ENCODE results near the gene FAT1.

GRCh38 chr4:186758929-186759682 lies 35.5 kb upstream of the FAT1 start:
- TF ChIP-seq, protein P1, sequence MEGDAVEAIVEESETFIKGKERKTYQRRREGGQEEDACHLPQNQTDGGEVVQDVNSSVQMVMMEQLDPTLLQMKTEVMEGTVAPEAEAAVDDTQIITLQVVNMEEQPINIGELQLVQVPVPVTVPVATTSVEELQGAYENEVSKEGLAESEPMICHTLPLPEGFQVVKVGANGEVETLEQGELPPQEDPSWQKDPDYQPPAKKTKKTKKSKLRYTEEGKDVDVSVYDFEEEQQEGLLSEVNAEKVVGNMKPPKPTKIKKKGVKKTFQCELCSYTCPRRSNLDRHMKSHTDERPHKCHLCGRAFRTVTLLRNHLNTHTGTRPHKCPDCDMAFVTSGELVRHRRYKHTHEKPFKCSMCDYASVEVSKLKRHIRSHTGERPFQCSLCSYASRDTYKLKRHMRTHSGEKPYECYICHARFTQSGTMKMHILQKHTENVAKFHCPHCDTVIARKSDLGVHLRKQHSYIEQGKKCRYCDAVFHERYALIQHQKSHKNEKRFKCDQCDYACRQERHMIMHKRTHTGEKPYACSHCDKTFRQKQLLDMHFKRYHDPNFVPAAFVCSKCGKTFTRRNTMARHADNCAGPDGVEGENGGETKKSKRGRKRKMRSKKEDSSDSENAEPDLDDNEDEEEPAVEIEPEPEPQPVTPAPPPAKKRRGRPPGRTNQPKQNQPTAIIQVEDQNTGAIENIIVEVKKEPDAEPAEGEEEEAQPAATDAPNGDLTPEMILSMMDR (IDR thresholded peaks at IDR 0.05; ENCODE audit: extremely low read depth in 1 of 2, insufficient read depth in 1 of 2, low read depth in 1 of 2, low read length in 2 of 2) = no peak
- TF ChIP-seq GATA2 (IDR thresholded peaks at IDR 0.05; ENCODE audit: insufficient read depth, insufficient read length, low read depth, low read length) (no peak), POLR2A (IDR thresholded peaks at IDR 0.05; ENCODE audit: low read depth, low read length) (no peak), JUN (IDR thresholded peaks at IDR 0.05; ENCODE audit: borderline replicate concordance, insufficient read depth, insufficient read length, low read depth) (no peak), FOS (IDR thresholded peaks at IDR 0.05; ENCODE audit: borderline replicate concordance, insufficient read depth, low read length) (no peak), POLR2AphosphoS5 (IDR thresholded peaks at IDR 0.05; ENCODE audit: insufficient read depth, low read depth, low read length) (no peak), EZH2 (IDR thresholded peaks at IDR 0.05; ENCODE audit: borderline replicate concordance, low read depth, low read length, severe bottlenecking) (no peak), MAX (IDR thresholded peaks at IDR 0.05; ENCODE audit: insufficient read depth, insufficient read length) (no peak), MYC (IDR thresholded peaks at IDR 0.05; ENCODE audit: low read depth, low read length) (no peak)
